ENCODE results near the gene AADAC. TPM values are rescaled to one million over a fixed set of nuclear protein-coding genes. Genes with fewer than 3 reads are reported as not detected.

Gene AADAC
- total and polyA plus RNA-seq, 2 donors (not counting 1 experiment from before 2014, with no cell fraction given), result 0.17 TPM; not detected in 1

- H2AFZ ChIP-seq (ENCODE audit: low read length), result no peak overlapping the region
- no peak overlapping the region for H3K4me2 ChIP-seq (ENCODE audit: extremely low read depth, insufficient read depth, low read length)
- no peaks in the 10 kb centered on the region for H3K36me3 ChIP-seq (ENCODE audit: control insufficient read depth, insufficient read depth, low read length)
- peaks cover 2% of the 10 kb centered on the region for H3K4me1 ChIP-seq (ENCODE audit: control insufficient read depth, extremely low read depth, insufficient read depth, low read length)
- no peak overlapping the region for H3K4me3 ChIP-seq (replicated peaks in 1 of 4; ENCODE audit: control extremely low read depth in 1 of 4, insufficient read depth in 1 of 4, low read depth in 3 of 4, low read length in 4 of 4)
- H4K20me1 ChIP-seq (ENCODE audit: control insufficient read depth, extremely low read depth, insufficient read depth, low read length), result no peaks in the 10 kb centered on the region
- H3K27me3 ChIP-seq (ENCODE audit: control insufficient read depth, insufficient read depth, low read length), result no peaks in the 10 kb centered on the region
- H3K27ac ChIP-seq (ENCODE audit: insufficient read depth, low read length), result no peak overlapping the region
- H3K79me2 ChIP-seq (ENCODE audit: control insufficient read depth, insufficient read depth, low read length), result no peaks in the 10 kb centered on the region
- no peaks in the 10 kb centered on the region for H3K9me3 ChIP-seq (ENCODE audit: control insufficient read depth, insufficient read depth, low read depth, low read length)
- H3K9ac ChIP-seq (ENCODE audit: insufficient read depth, low read length), result no peak overlapping the region
- peak in 1 of 2 donors; percentile 2 for DNase-seq (ENCODE audit: low read depth in 2 of 2)
- TF ChIP-seq EZH2 (IDR thresholded peaks at IDR 0.05; ENCODE audit: low read length, missing control alignments) (no peak), CTCF (conservative IDR thresholded peaks at IDR 0.05 in 1 of 2, IDR thresholded peaks at IDR 0.05 in 1 of 2; ENCODE audit: low read depth in 1 of 2, low read length in 2 of 2) (no peak)
Measured at GRCh38 chr3:151775314-151776258, 38.3 kb upstream of the AADAC start.

GRCh38 chr3:151776259-151776740 is 37.6 kb upstream of the AADAC start:
- no peaks in the 10 kb centered on the region for H3K27me3 ChIP-seq (ENCODE audit: control insufficient read depth, insufficient read depth, low read length)
- no peak overlapping the region for H3K4me2 ChIP-seq (ENCODE audit: extremely low read depth, insufficient read depth, low read length)
- no peak overlapping the region for H3K4me3 ChIP-seq (replicated peaks in 1 of 4; ENCODE audit: control extremely low read depth in 1 of 4, insufficient read depth in 1 of 4, low read depth in 3 of 4, low read length in 4 of 4)
- H2AFZ ChIP-seq (ENCODE audit: low read length), result no peak overlapping the region
- no peak for TF ChIP-seq CTCF (conservative IDR thresholded peaks at IDR 0.05 in 1 of 2, IDR thresholded peaks at IDR 0.05 in 1 of 2; ENCODE audit: low read depth in 1 of 2, low read length in 2 of 2)
- no peak for TF ChIP-seq EZH2 (IDR thresholded peaks at IDR 0.05; ENCODE audit: low read length, missing control alignments)
- no peaks in the 10 kb centered on the region for H3K36me3 ChIP-seq (ENCODE audit: control insufficient read depth, insufficient read depth, low read length)
- no peak overlapping the region for H3K27ac ChIP-seq (ENCODE audit: insufficient read depth, low read length)
- no peak overlapping the region for H3K9ac ChIP-seq (ENCODE audit: insufficient read depth, low read length)
- DNase-seq (ENCODE audit: low read depth in 2 of 2), result no peak
- no peaks in the 10 kb centered on the region for H4K20me1 ChIP-seq (ENCODE audit: control insufficient read depth, extremely low read depth, insufficient read depth, low read length)
- H3K9me3 ChIP-seq (ENCODE audit: control insufficient read depth, insufficient read depth, low read depth, low read length), result no peaks in the 10 kb centered on the region
- H3K4me1 ChIP-seq (ENCODE audit: control insufficient read depth, extremely low read depth, insufficient read depth, low read length), result no peaks in the 10 kb centered on the region
- no peaks in the 10 kb centered on the region for H3K79me2 ChIP-seq (ENCODE audit: control insufficient read depth, insufficient read depth, low read length)

GRCh38 chr3:151777880-151778279 is 36.0 kb upstream of the AADAC start:
- no peak overlapping the region for H3K4me2 ChIP-seq (ENCODE audit: extremely low read depth, insufficient read depth, low read length)
- no peaks in the 10 kb centered on the region for H3K27me3 ChIP-seq (ENCODE audit: control insufficient read depth, insufficient read depth, low read length)
- no peak for TF ChIP-seq EZH2 (IDR thresholded peaks at IDR 0.05; ENCODE audit: low read length, missing control alignments)
- no peaks in the 10 kb centered on the region for H3K79me2 ChIP-seq (ENCODE audit: control insufficient read depth, insufficient read depth, low read length)
- H3K36me3 ChIP-seq (ENCODE audit: control insufficient read depth, insufficient read depth, low read length), result no peaks in the 10 kb centered on the region
- H3K4me3 ChIP-seq (replicated peaks in 1 of 4; ENCODE audit: control extremely low read depth in 1 of 4, insufficient read depth in 1 of 4, low read depth in 3 of 4, low read length in 4 of 4), result no peak overlapping the region
- H3K9me3 ChIP-seq (ENCODE audit: control insufficient read depth, insufficient read depth, low read depth, low read length), result no peaks in the 10 kb centered on the region
- no peak overlapping the region for H2AFZ ChIP-seq (ENCODE audit: low read length)
- no peak overlapping the region for H3K27ac ChIP-seq (ENCODE audit: insufficient read depth, low read length)
- H4K20me1 ChIP-seq (ENCODE audit: control insufficient read depth, extremely low read depth, insufficient read depth, low read length), result no peaks in the 10 kb centered on the region
- no peak overlapping the region for H3K9ac ChIP-seq (ENCODE audit: insufficient read depth, low read length)
- DNase-seq (ENCODE audit: low read depth in 2 of 2), result no peak
- H3K4me1 ChIP-seq (ENCODE audit: control insufficient read depth, extremely low read depth, insufficient read depth, low read length), result no peaks in the 10 kb centered on the region
